Inflammatory macrophage treated with lipopolysaccharide for 4 hours (primary cell): ENCODE measurements around the gene TMEM141.
"Not testable (repeated sequence)": the region's sequence is repeated elsewhere in the genome, so short reads cannot be mapped to it uniquely, and the experiment has no call there.

ENCODE experiments used
- DNase-seq: peaks from one replicate; pipeline ENCODE4 v3.0.0-alpha.2; 2020

The TMEM141 gene

GRCh38 chr9:136820971-136821825 lies 30.1 kb downstream of the TMEM141 start:
- peak; percentile 33 for DNase-seq

DNA sequence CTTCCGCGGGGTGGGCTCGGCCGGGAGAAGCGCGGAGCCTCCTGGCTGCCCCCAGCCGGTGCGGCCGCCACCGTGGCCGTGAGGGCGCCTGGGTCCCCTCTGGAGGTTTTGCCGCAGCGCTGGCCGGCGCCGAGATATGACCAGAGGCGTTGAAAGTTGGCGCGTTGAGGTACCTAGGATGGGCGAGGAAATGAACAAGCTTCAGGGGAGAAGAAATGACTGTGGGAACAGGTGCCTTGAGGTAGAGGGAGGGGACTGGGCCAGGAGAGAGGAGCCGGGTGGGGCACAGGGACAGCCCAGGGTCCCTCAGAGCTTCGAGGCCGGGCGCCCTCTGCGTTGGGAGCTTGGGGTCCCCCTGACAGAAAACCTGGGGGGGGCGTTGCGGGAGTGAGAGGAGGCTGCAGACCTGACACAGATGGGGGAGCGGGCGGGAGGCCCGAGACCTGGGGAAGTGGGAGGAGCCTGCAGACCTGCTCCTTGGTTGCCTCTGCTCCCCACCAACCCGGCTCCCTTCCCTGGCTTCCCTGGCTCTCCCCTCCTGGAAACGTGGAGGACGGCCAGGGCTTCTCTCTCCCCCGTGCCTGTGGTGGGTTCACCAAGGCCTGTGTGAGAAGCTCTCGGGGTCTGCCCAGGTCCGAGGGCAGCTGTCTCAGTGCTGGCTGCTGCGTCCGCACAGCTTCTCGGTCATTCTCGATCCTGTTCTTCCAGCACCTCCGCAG lies 30.8 kb downstream of the TMEM141 start:
- DNase-seq: no peak

GRCh38 chr9:136823136-136824046 lies 32.2 kb downstream of the TMEM141 start:
- no peak for DNase-seq

- DNase-seq: no peak
Observed at GRCh38 chr9:136824496-136825225, 33.5 kb downstream of the TMEM141 start.

DNA sequence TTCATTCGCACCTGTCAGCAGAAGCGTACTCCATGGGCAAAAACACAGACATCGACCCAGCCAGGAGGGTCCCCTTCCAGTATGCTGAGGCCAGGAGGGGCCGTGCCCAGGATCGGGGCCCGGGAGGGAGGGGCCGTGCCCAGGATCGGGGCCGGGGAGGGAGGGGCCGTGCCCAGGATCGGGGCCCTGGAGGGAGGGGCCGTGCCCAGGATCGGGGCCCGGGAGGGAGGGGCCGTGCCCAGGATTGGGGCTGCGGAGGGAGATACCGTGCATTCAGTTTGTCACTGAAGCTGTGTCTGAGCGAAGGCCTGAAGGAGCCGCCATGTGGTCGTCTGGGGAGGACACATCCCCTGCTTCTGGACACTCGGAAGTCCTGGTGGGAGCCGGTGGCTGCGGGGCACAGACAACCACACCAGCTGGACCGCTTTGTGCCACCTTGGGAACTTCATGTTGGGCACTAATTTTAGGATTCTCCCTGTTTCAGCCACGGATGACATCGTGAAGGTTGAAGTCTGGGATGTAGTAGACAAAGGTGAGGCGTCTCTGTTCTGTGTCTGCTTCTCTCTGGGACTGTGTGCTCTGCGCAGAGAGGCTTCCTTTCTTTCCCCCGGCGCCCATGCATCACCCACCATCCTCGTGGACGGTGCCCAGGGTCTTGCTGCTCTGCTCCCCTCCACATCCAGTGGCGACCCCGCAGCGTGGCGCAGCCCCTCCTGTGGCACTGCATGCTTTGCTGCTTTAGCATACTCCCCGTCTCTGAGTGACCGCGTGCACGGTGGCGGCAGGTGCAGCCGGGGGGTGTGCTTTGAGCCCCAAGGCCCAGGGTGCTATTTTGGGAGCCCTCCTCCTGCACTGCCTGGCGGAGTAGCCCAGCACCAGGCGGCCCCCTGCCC lies 34.4 kb downstream of the TMEM141 start:
- no peak for DNase-seq

DNA sequence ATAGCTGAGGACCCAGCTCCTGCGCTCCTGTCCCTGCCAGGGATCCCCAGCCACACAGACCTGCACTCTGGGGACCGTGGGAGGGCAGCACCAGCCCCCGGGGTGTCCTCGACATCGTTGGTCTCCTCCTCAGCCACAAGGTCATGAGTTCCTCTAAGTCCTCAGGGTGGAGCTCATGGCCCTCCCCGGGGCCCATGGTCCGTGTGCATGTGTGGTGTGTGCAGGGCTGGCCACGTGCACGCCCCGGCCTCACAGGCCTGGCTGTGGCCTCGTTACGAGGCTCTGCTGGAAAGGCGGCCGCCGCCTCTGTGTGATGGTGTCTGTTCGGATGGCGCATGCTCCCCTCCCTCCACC lies 35.0 kb downstream of the TMEM141 start:
- DNase-seq: no peak

DNA sequence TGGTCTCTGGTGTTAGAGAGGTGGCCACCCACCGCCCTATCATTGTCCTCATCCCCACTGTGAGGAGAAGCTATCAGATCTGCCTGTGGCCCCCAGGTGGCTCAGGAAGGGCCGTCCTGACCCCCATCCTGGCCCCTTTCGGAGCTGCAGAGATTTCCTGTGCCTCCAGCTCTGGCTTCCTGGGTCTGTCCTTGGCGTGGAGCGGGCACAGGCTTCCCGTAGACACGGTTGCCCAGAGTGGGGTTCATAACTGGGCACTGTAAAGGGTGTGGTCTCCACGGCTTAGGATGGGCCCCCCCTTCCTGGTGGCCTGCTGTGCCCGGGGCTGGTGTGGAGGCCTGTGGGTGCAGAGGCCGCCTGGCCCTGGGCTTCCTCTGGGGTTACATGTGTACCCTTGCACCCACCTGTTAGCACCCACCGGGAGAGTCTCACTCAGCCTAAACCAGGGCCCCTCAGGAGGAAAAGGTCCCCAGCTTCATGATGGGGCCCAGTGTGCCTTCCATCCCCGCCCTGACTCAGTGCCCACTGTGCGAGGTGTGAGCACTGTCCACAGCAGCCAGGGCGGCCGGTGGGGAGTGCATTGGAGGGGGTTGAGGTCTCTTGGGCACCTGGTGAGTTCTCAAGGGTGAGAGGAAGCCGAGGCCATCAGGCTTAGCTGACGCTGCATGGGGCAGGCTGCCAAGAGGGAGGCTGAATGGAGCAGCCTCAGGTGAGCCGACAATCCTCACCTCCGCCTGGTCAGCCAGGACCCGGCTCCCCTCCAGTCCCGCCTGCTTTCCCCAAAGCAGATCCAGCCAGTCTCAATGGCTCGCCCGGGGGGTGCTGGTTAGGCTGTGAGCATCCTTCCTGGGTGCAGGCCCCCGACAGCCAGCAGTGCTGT lies 35.8 kb downstream of the TMEM141 start:
- DNase-seq: no peak

DNA sequence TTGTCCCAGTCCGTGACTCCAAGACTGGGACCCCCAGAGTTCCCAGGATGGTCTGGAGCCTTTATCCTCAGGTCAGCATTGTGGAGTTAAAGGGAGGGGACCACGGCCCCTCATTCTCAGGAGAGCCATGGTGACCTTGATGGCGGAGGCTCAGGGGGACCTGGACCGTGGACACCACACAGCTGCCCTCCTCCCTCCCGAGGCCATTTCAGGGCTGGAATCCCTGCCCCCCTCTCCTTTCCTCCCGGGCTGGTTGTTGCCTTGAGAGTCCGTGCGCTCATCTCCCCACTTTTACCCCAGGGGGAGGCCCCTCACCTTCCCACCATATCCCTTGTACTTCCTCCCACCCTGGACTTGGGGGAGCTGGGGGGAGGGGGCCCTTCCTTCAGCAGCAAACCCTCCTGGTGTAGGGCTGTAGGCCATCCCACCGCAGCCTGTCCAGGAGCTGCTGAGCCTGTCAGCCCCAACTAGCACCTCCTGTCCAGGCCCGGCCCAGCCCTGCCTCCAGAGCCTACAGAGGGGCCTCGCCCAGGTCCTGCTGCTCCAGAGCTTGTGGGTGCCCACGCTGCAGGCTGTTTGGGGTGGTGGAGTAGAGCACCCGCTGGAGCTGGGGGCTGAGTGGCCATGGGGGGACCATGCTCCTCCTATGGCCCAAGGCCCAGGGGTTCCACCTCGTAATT lies 36.8 kb downstream of the TMEM141 start:
- DNase-seq: no peak

- DNase-seq: no peak
Observed at GRCh38 chr9:136828474-136829140, 37.5 kb downstream of the TMEM141 start.

GRCh38 chr9:136829412-136829811 lies 38.3 kb downstream of the TMEM141 start:
- DNase-seq: no peak

DNA sequence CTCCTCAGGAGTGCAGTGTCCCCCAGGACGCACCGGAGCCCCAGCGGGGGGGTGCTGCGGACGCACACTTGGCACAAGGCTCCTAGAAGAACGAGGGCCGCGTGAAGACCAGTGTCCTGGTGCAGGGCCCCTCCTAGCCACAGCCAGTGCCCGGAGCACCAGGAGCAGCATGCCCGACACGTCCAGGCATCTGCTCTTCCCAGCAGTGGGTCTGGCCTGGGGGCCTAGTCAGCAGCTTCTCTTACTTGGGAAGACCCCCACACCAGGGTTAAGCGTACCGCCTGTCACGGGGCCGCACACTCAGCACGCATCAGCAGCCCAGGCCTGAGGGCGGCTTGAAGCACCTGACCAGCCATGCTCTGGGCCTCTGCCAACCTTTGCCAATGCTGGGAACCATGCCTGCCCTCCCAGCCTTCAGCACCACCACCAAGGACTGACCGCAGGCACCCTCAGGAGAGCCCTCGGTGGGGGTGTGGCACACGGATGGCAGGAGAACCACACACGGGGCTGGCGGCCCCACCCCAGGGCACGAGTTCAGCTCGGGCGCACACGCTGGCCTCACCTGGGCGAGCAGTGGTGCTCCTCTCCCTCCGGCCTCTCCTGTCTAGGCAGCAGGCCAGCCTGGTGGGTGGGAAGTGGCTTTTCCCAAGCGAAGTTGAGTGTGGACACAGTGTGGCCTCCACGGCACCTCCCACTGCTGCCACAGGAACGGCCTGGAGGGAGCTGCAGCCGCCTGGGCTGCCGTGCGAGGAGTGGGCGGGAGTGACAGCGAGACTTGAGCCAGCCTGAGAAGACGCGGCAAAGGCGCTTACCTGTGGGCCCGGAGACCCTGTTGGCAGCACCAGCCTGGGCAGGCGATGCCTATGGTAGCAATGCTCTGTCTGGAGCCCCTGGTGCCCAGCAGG lies 39.1 kb downstream of the TMEM141 start:
- no peak for DNase-seq

- DNase-seq: no peak
Observed at GRCh38 chr9:136831002-136831719, 40.0 kb downstream of the TMEM141 start.

DNA sequence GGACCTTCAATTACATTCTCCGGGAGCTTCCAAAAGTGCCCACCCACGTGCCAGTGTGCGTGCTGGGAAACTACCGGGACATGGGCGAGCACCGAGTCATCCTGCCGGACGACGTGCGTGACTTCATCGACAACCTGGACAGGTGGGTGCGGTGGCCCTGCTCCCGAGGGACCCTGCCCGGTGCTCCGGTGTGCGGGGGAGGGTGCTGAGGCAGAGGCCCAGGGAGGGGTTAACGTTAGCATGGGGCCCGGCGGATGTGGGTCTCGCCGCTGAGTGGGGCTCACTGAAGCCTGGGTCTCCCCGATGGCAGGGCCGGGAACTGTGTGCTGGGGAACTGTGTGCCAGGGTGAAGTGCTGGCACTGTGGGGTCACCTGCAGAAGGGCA lies 40.6 kb downstream of the TMEM141 start:
- no peak for DNase-seq

GRCh38 chr9:136832581-136832980 lies 41.4 kb downstream of the TMEM141 start:
- DNase-seq: no peak

DNA sequence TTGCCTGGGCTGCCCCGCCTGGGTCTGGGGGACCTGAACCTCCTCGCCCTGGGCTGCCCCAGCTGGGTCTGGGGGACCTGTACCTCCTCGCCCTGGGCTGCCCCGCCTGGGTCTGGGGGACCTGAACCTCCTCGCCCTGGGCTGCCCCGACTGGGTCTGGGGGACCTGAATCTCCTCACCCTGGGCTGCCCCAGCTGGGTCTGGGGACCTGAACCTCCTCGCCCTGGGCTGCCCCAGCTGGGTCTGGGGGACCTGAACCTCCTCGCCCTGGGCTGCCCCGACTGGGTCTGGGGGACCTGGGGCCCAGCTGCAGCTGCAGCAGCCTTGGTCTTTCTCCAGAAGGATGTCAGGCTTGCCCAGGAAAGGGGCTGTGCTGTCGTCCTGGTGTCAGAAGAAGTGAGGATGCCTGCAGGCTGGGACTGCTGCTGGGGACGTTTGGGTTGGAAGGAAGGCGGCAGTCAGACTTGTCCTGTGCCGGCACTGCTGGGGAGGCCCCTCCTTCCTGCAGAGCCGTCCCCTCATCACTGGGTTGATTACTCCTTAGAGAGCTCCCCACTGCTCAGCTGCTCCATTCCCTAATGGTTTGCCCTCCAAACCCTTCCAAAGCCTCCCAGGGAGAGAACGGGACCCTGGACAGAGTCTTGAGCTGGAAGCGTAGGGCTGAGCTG lies 42.4 kb downstream of the TMEM141 start:
- not testable (repeated sequence) for DNase-seq

GRCh38 chr9:136835162-136835931 lies 44.2 kb downstream of the TMEM141 start:
- DNase-seq: no peak
